Coronary artery (tissue), 2 donors: ENCODE measurements around the gene NHS.

ENCODE experiments used
- DNase-seq: peaks from one replicate; pipeline ENCODE4 v3.0.0-alpha.2; 2017; ENCODE audit warnings: low spot score
- H3K27ac ChIP-seq, 2 donors: fragments of 200-600 bp; sonication (generic); one replicate each; pipeline ENCODE4 v1.5.1; 2016 to 2019
- H3K4me3 ChIP-seq: fragments of 200-600 bp; sonication (generic); 2 replicates; pipeline ENCODE4 v1.5.1; 2016; ENCODE audit warnings: mild to moderate bottlenecking, moderate library complexity
- CTCF ChIP-seq: fragments of 200-600 bp; sonication (generic); IDR thresholded peaks from one replicate; pipeline ENCODE4 v1.5.1; 2019; ENCODE audit warnings: antibody characterized with exemption

Gene NHS

GRCh38 chrX:17481086-17481485 is 106.1 kb downstream of the NHS start:
- DNase-seq: no peak
- TF ChIP-seq CTCF: no peak

GRCh38 chrX:17484592-17484991 is 109.6 kb downstream of the NHS start:
- DNase-seq: no peak
- TF ChIP-seq CTCF: no peak
- Histone ChIP-seq H3K27ac (no peak overlapping the region), H3K4me3 (no peak overlapping the region)

More at GRCh38 chrX:17481086-17481485, 106.1 kb downstream of the NHS start:
- no peak overlapping the region for H3K4me3 ChIP-seq
- H3K27ac ChIP-seq: no peak overlapping the region

GRCh38 chrX:17485391-17485790 is 110.4 kb downstream of the NHS start:
- DNase-seq: no peak
- no peak for TF ChIP-seq CTCF
- Histone ChIP-seq H3K4me3 (no peak overlapping the region), H3K27ac (no peak overlapping the region)

GRCh38 chrX:17488036-17488435 is 113.0 kb downstream of the NHS start:
- peak overlapping the region in 1 of 2 donors; percentile 72 for H3K27ac ChIP-seq

GRCh38 chrX:17494216-17494615 is 119.2 kb downstream of the NHS start:
- TF ChIP-seq CTCF: no peak
- no peak for DNase-seq
- Histone ChIP-seq H3K4me3 (no peak overlapping the region), H3K27ac (peak overlapping the region in 1 of 2 donors; percentile 37)

More at GRCh38 chrX:17488036-17488435, 113.0 kb downstream of the NHS start:
- no peak for DNase-seq
- TF ChIP-seq CTCF: no peak
- H3K4me3 ChIP-seq: no peak overlapping the region

- no peak overlapping the region for H3K4me3 ChIP-seq
- TF ChIP-seq CTCF: no peak
- H3K27ac ChIP-seq: peak overlapping the region in 1 of 2 donors; percentile 37
- DNase-seq: no peak
Observed at GRCh38 chrX:17495052-17495451, 120.1 kb downstream of the NHS start.

- TF ChIP-seq CTCF: no peak
- Histone ChIP-seq H3K4me3 (no peak overlapping the region), H3K27ac (no peak overlapping the region)
- no peak for DNase-seq
Observed at GRCh38 chrX:17496407-17496806, 121.4 kb downstream of the NHS start.
